NCI-H2196 (cell line): ENCODE data around the gene XRCC2.

Source experiments
- DNase-seq: peaks from one replicate; lab custom pipeline; 2025; ENCODE audit not compliant: unreplicated experiment; lab: John Stamatoyannopoulos, UW

Gene XRCC2

GRCh38 chr7:152618427-152618826, 57.5 kb downstream of the XRCC2 start:
- DNase-seq, result no peak

- DNase-seq, result no peak
Measured at GRCh38 chr7:152617056-152617455, 58.9 kb downstream of the XRCC2 start.

GRCh38 chr7:152615031-152615741, 60.8 kb downstream of the XRCC2 start:
- DNase-seq, result no peak

- no peak for DNase-seq
Measured at GRCh38 chr7:152608656-152609055, 67.3 kb downstream of the XRCC2 start.

GRCh38 chr7:152608208-152608607, 67.7 kb downstream of the XRCC2 start:
- DNase-seq, result no peak

GRCh38 chr7:152607007-152607406, 68.9 kb downstream of the XRCC2 start:
- DNase-seq, result no peak

GRCh38 chr7:152602962-152603361, 73.0 kb downstream of the XRCC2 start:
- DNase-seq, result no peak

- no peak for DNase-seq
Measured at GRCh38 chr7:152601305-152601798, 74.6 kb downstream of the XRCC2 start.

GRCh38 chr7:152600266-152600665, 75.7 kb downstream of the XRCC2 start:
- no peak for DNase-seq

GRCh38 chr7:152597507-152597906, 78.4 kb downstream of the XRCC2 start:
- DNase-seq, result no peak

GRCh38 chr7:152596824-152597223, 79.1 kb downstream of the XRCC2 start:
- DNase-seq, result no peak
